IPS-11a (cell line): ENCODE measurements around the gene ZNF532.
"Not testable (repeated sequence)": the region's sequence is repeated elsewhere in the genome, so short reads cannot be mapped to it uniquely, and the experiment has no call there.

Experiments
- H3K4me3 ChIP-seq: one replicate; pipeline ENCODE4 v1.5.1; 2013; ENCODE audit warnings: low read depth, low read length, control low read depth

ZNF532 gene

GRCh38 chr18:58998401-58999203 is 133.9 kb downstream of the ZNF532 start:
- no peak overlapping the region for H3K4me3 ChIP-seq

GRCh38 chr18:59001166-59001565 is 136.5 kb downstream of the ZNF532 start:
- H3K4me3 ChIP-seq = no peak overlapping the region

- H3K4me3 ChIP-seq = no peak overlapping the region
These were observed 137.0 kb downstream of the ZNF532 start for GRCh38 chr18:59001721-59002120.

- no peak overlapping the region for H3K4me3 ChIP-seq
These were observed 138.4 kb downstream of the ZNF532 start for GRCh38 chr18:59002974-59003594.

- H3K4me3 ChIP-seq = no peak overlapping the region
These were observed 140.6 kb downstream of the ZNF532 start for GRCh38 chr18:59005262-59005661.

- H3K4me3 ChIP-seq = no peak overlapping the region
These were observed 141.9 kb downstream of the ZNF532 start for GRCh38 chr18:59006461-59007067.

- no peak overlapping the region for H3K4me3 ChIP-seq
These were observed 143.8 kb downstream of the ZNF532 start for GRCh38 chr18:59008302-59008974.

- H3K4me3 ChIP-seq = no peak overlapping the region
These were observed 145.2 kb downstream of the ZNF532 start for GRCh38 chr18:59009846-59010245.

GRCh38 chr18:59011289-59011688 is 146.6 kb downstream of the ZNF532 start:
- H3K4me3 ChIP-seq = no peak overlapping the region

GRCh38 chr18:59011786-59012185 is 147.1 kb downstream of the ZNF532 start:
- H3K4me3 ChIP-seq = no peak overlapping the region

GRCh38 chr18:59012815-59013705 is 148.4 kb downstream of the ZNF532 start:
- no peak overlapping the region for H3K4me3 ChIP-seq

GRCh38 chr18:59013744-59014143 is 149.1 kb downstream of the ZNF532 start:
- no peak overlapping the region for H3K4me3 ChIP-seq

- H3K4me3 ChIP-seq = no peak overlapping the region
These were observed 151.0 kb downstream of the ZNF532 start for GRCh38 chr18:59015531-59016152.

- H3K4me3 ChIP-seq = no peak overlapping the region
These were observed 156.8 kb downstream of the ZNF532 start for GRCh38 chr18:59021500-59021899.

- H3K4me3 ChIP-seq = no peak overlapping the region
These were observed 157.7 kb downstream of the ZNF532 start for GRCh38 chr18:59022167-59022945.

- no peak overlapping the region for H3K4me3 ChIP-seq
These were observed 160.2 kb downstream of the ZNF532 start for GRCh38 chr18:59024829-59025228.

- not testable (repeated sequence) for H3K4me3 ChIP-seq
These were observed 160.9 kb downstream of the ZNF532 start for GRCh38 chr18:59025532-59025931.

- H3K4me3 ChIP-seq = no peak overlapping the region
These were observed 161.7 kb downstream of the ZNF532 start for GRCh38 chr18:59026364-59026763.

- H3K4me3 ChIP-seq = no peak overlapping the region
These were observed 162.2 kb downstream of the ZNF532 start for GRCh38 chr18:59026831-59027410.
